ENCODE measurements around the gene SLIT3. TPM values are rescaled to one million over a fixed set of nuclear protein-coding genes. Genes with fewer than 3 reads are reported as not detected.

SLIT3 gene
- polyA plus RNA-seq, 1 of the 3 experiments (the other 2 are of a cell fraction): 119 TPM

GRCh38 chr5:168780888-168781287 lies 520.1 kb downstream of the SLIT3 start:
- Histone ChIP-seq H3K36me3 (replicated peaks in 1 of 2; ENCODE audit: control insufficient read depth in 1 of 2, insufficient read depth in 2 of 2, low read length in 1 of 2) (peaks cover 24 to 97% of the 10 kb centered on the region in 2 experiments), H3K79me2 (ENCODE audit: insufficient read depth) (no peaks in the 10 kb centered on the region), H3K27ac (ENCODE audit: low read depth in 2 of 2, low read length in 1 of 2) (peak overlapping the region in 1 of 2 experiments; percentile 100; a peak in 2 of 4 replicates), H3K4me1 (ENCODE audit: control insufficient read depth in 1 of 2, insufficient read depth in 2 of 2, low read depth in 1 of 2, low read length in 1 of 2) (peaks cover 0 to 85% of the 10 kb centered on the region in 2 experiments; a peak in 2 of 4 replicates), H4K20me1 (ENCODE audit: insufficient read depth) (no peaks in the 10 kb centered on the region), H3K4me2 (no peak overlapping the region), H3K9me3 (no peaks in the 10 kb centered on the region), H2AFZ (ENCODE audit: low read depth) (no peak overlapping the region), H3K9ac (no peak overlapping the region), H3K4me3 (ENCODE audit: low read depth in 2 of 2, low read length in 1 of 2) (no peak overlapping the region), H3F3A (replicated peaks; ENCODE audit: insufficient read depth) (no peaks in the 10 kb centered on the region), H3K9me2 (no peaks in the 10 kb centered on the region), H3K27me3 (ENCODE audit: insufficient read depth) (no peaks in the 10 kb centered on the region)
- no peak for TF ChIP-seq MAX (IDR thresholded peaks at IDR 0.05; ENCODE audit: low read depth)
- TF ChIP-seq RAD21 (IDR thresholded peaks at IDR 0.05; ENCODE audit: low read length): no peak
- TF ChIP-seq RXRA (IDR thresholded peaks at IDR 0.05; ENCODE audit: borderline replicate concordance, low read depth): no peak
- no peak for TF ChIP-seq GATA2 (CRISPR knock-in tag; IDR thresholded peaks at IDR 0.05)
- TF ChIP-seq RFX5 (IDR thresholded peaks at IDR 0.05; ENCODE audit: low read length): no peak
- TF ChIP-seq JUND (IDR thresholded peaks at IDR 0.05): no peak
- no peak for TF ChIP-seq NFIC (IDR thresholded peaks at IDR 0.05; ENCODE audit: borderline replicate concordance)
- TF ChIP-seq NRF1 (IDR thresholded peaks at IDR 0.05; ENCODE audit: low read depth, low read length): no peak
- TF ChIP-seq GABPA (IDR thresholded peaks at IDR 0.05; ENCODE audit: low read depth): no peak
- TF ChIP-seq MEF2A (IDR thresholded peaks at IDR 0.05; ENCODE audit: borderline replicate concordance, low read depth): no peak
- no peak for TF ChIP-seq TCF12 (IDR thresholded peaks at IDR 0.05)
- no peak for TF ChIP-seq USF1 (IDR thresholded peaks at IDR 0.05; ENCODE audit: borderline replicate concordance, low read depth)
- no peak for TF ChIP-seq TEAD4 (IDR thresholded peaks at IDR 0.05; ENCODE audit: borderline replicate concordance, insufficient read depth)
- no peak for TF ChIP-seq POLR2AphosphoS5 (IDR thresholded peaks at IDR 0.05; ENCODE audit: low read depth, low read length)
- no peak for TF ChIP-seq EZH2phosphoT487 (IDR thresholded peaks at IDR 0.05; ENCODE audit: borderline replicate concordance, low read depth)
- TF ChIP-seq MXI1 (IDR thresholded peaks at IDR 0.05; ENCODE audit: low read depth, low read length): no peak
- no peak for TF ChIP-seq EP300 (IDR thresholded peaks at IDR 0.05; ENCODE audit: borderline replicate concordance in 1 of 2, low read depth in 1 of 2, low read length in 1 of 2)
- no peak for TF ChIP-seq SMC3 (IDR thresholded peaks at IDR 0.05; ENCODE audit: low read depth, low read length)
- no peak for TF ChIP-seq REST (IDR thresholded peaks at IDR 0.05; ENCODE audit: low read depth, low read length)
- POLR2A ChIA-PET: interaction anchor here (1.1 kb wide), 1 partner anchor 62 kb away, joined by 3 read pairs; no protein-coding TSS in a partner anchor
- CTCF ChIA-PET: no interaction called here
- no peak for DNase-seq
- 83% methylated on average over 3 of the region's 3 CpGs for WGBS (ENCODE audit: low lambda C conversion rate)

Data from SK-N-SH (cell line).